Measurements from ENCODE around the gene UTS2B. TPM values are rescaled to one million over a fixed set of nuclear protein-coding genes. Genes with fewer than 3 reads are reported as not detected.

The UTS2B gene
- total RNA-seq, 4 donors from 2014 or later: 0.27 to 3.4 (median 2.2) TPM; not detected in 1

DNA sequence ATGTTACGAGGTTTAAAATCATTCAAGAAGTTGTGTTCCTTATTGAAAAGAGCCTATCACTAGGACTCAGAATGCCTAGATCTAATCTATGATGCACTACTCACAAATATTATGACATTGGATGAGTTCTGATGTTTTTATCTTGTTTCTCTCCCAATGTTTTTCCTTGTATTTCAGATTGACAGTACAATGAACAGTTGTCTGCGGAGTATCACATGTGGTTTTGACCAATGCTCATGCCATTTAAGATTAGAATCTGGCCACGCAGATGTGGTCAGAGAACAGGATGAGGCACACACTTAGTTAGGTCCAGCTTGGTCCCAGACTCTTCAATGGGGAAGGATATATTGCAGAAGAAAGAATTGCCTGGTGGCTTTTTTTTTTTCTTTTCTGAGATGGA is 26.7 kb downstream of the UTS2B start:
- Histone ChIP-seq H3K4me1 (peaks cover 0 to 6% (median 3%) of the 10 kb centered on the region in 4 donors), H3K27ac (no peak overlapping the region), H3K27me3 (no peaks in the 10 kb centered on the region), H3K9me3 (no peaks in the 10 kb centered on the region), H3K36me3 (no peaks in the 10 kb centered on the region), H3K4me3 (no peak overlapping the region)
- WGBS, 2 donors (ENCODE audit: low coverage in 1 of 2): 86 to 87% methylated on average over 3 of the region's 3 CpGs
- DNase-seq: no peak
- in situ Hi-C loops (cut with MboI; ENCODE audit: low pct_ligation_motif_present in 1 of 4, low pct_unique_long_range_greater_than_20kb in 1 of 4, low sequenced_read_pairs in 3 of 4) (no loop called here), intact Hi-C loops (cut with DNase I; ENCODE audit: low total_unique reads) (no loop called here)
- TF ChIP-seq EP300 (IDR thresholded peaks at IDR 0.05; ENCODE audit: low read depth): no peak

GRCh38 chr3:191302451-191302850 is 27.9 kb downstream of the UTS2B start:
- no peaks in the 10 kb centered on the region for H3K36me3 ChIP-seq
- WGBS, 2 donors (ENCODE audit: low coverage in 1 of 2): 46 to 61% methylated on average over 2 of the region's 2 CpGs
- H3K4me3 ChIP-seq: no peak overlapping the region
- no peaks in the 10 kb centered on the region for H3K9me3 ChIP-seq
- DNase-seq: no peak
- in situ Hi-C loops (cut with MboI; ENCODE audit: low pct_ligation_motif_present in 1 of 4, low pct_unique_long_range_greater_than_20kb in 1 of 4, low sequenced_read_pairs in 3 of 4): no loop called here
- H3K27ac ChIP-seq: no peak overlapping the region
- H3K4me1 ChIP-seq: peaks cover 0 to 6% (median 3%) of the 10 kb centered on the region in 4 donors
- TF ChIP-seq POLR2AphosphoS5 (IDR thresholded peaks at IDR 0.05) (no peak), POLR2A (IDR thresholded peaks at IDR 0.05) (no peak), EP300 (IDR thresholded peaks at IDR 0.05; ENCODE audit: low read depth) (no peak)
- TF ChIP-seq, protein P1, sequence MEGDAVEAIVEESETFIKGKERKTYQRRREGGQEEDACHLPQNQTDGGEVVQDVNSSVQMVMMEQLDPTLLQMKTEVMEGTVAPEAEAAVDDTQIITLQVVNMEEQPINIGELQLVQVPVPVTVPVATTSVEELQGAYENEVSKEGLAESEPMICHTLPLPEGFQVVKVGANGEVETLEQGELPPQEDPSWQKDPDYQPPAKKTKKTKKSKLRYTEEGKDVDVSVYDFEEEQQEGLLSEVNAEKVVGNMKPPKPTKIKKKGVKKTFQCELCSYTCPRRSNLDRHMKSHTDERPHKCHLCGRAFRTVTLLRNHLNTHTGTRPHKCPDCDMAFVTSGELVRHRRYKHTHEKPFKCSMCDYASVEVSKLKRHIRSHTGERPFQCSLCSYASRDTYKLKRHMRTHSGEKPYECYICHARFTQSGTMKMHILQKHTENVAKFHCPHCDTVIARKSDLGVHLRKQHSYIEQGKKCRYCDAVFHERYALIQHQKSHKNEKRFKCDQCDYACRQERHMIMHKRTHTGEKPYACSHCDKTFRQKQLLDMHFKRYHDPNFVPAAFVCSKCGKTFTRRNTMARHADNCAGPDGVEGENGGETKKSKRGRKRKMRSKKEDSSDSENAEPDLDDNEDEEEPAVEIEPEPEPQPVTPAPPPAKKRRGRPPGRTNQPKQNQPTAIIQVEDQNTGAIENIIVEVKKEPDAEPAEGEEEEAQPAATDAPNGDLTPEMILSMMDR (IDR thresholded peaks at IDR 0.05): no peak
- intact Hi-C loops (cut with DNase I; ENCODE audit: low total_unique reads): no loop called here
- no peaks in the 10 kb centered on the region for H3K27me3 ChIP-seq

DNA sequence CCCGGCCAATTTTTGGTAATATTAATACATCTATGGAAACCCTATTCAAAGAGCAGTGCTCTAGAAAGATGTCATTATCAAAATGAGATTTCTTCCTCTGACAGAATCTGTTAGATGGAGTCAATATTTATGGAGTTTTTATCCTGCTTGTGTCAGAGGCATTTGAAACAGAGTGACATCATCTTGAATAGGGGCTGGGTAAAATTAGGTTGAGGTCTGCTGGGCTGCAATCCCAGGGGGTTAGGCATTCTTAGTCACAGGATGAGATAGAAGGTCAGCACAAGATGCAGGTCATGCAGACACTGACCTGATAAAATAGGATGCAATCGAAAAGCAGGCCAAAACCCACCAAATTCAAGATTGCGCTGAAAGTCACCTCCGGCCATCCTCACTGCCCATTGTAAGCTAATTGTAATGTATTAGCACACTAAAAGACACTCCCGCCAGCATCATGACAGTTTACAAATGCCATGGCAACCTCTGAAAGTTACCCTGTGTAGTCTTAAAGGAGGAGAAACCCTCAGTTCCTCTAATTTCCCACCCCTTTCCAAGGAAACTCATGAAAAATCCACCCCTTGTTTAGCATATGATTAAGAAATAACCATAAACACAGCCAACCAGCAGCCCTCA is 28.4 kb downstream of the UTS2B start:
- no peaks in the 10 kb centered on the region for H3K9me3 ChIP-seq
- TF ChIP-seq POLR2A (IDR thresholded peaks at IDR 0.05): no peak
- no peak for TF ChIP-seq POLR2AphosphoS5 (IDR thresholded peaks at IDR 0.05)
- TF ChIP-seq EP300 (IDR thresholded peaks at IDR 0.05; ENCODE audit: low read depth): no peak
- TF ChIP-seq, protein P1 (IDR thresholded peaks at IDR 0.05): no peak
- no peak overlapping the region for H3K27ac ChIP-seq
- DNase-seq: no peak
- H3K4me1 ChIP-seq: peaks cover 0 to 6% (median 3%) of the 10 kb centered on the region in 4 donors
- no peak overlapping the region for H3K4me3 ChIP-seq
- H3K27me3 ChIP-seq: no peaks in the 10 kb centered on the region
- intact Hi-C loops (cut with DNase I; ENCODE audit: low total_unique reads): no loop called here
- no peaks in the 10 kb centered on the region for H3K36me3 ChIP-seq
- WGBS, 2 donors (ENCODE audit: low coverage in 1 of 2): 96 to 100% methylated on average over 3 to 5 of the region's 5 CpGs
- in situ Hi-C loops (cut with MboI; ENCODE audit: low pct_ligation_motif_present in 1 of 4, low pct_unique_long_range_greater_than_20kb in 1 of 4, low sequenced_read_pairs in 3 of 4): no loop called here

DNA sequence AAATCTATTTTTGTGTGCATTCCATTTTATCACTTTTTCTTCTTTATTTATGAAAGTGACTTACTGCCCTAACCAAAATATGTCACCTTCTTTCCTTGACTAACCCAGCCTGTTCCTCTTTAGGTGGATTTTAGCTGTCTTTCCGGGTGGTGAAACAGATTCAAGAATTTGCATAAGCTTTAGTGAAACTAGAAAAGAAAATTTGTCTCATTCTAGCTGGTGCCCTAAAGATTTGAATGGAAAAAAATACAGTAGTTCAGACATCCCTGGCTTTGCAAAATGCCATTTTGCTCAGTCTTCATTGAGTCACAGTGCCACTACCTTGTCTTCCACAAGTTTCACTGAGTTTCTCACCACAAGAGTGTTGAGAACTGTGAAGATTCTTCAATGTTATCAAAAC is 29.3 kb downstream of the UTS2B start:
- DNase-seq: no peak
- in situ Hi-C loops (cut with MboI; ENCODE audit: low pct_ligation_motif_present in 1 of 4, low pct_unique_long_range_greater_than_20kb in 1 of 4, low sequenced_read_pairs in 3 of 4): no loop called here

More for the DNA sequence above, 29.3 kb downstream of the UTS2B start:
- Histone ChIP-seq H3K9me3 (no peaks in the 10 kb centered on the region), H3K27me3 (no peaks in the 10 kb centered on the region), H3K36me3 (no peaks in the 10 kb centered on the region), H3K27ac (no peak overlapping the region), H3K4me1 (peaks cover 0 to 6% (median 3%) of the 10 kb centered on the region in 4 donors), H3K4me3 (no peak overlapping the region)
- WGBS, 2 donors (ENCODE audit: low coverage in 1 of 2): 67 to 92% methylated on average over 1 of the region's 1 CpG
- TF ChIP-seq, protein P1 (IDR thresholded peaks at IDR 0.05): no peak
- TF ChIP-seq POLR2AphosphoS5 (IDR thresholded peaks at IDR 0.05) (no peak), POLR2A (IDR thresholded peaks at IDR 0.05) (no peak)
- intact Hi-C loops (cut with DNase I; ENCODE audit: low total_unique reads): no loop called here

All from transverse colon (tissue), 4 donors.